ENCODE results near the gene SLC25A21. TPM values are rescaled to one million over a fixed set of nuclear protein-coding genes. Genes with fewer than 3 reads are reported as not detected.

The SLC25A21 gene
- total RNA-seq, 1 experiment from 2014 or later = 7.1 TPM

DNA sequence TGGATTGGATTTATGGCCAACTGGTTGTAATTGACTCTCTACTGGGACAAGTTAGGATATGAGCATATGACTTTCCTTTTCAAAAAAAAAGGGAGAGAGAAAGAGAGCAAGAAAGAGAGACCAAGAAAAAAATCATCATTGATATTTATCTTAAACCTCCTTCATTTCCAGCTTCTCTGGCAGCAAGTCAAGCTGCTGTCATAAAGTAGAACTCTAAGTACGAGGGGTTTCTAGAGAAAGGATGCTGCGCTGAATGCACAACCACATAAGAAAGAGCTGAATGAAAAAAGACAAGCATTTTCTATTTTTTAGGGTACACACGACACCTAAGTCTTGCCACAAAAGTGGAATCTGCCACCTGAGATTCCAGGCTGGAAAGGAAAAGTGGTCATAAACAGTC is 182.6 kb downstream of the SLC25A21 start:
- no peak overlapping the region for H3K27ac ChIP-seq (ENCODE audit: insufficient read length, low read depth, low read length)
- H3K4me1 Mint-ChIP-seq = 0 out of 4 replicates have a peak, but pooled peaks cover 2 to 3% of the 10 kb centered on the region in 2 experiments

More for the DNA sequence above, 182.6 kb downstream of the SLC25A21 start:
- Histone ChIP-seq H2BK5ac (ENCODE audit: insufficient read length, low read length) (no peak overlapping the region), H3K79me2 (ENCODE audit: insufficient read depth, low read length) (no peaks in the 10 kb centered on the region), H4K5ac (ENCODE audit: insufficient read length, low read depth, low read length) (no peak overlapping the region), H2AK5ac (ENCODE audit: insufficient read length, low read length) (no peak overlapping the region), H3K27me3 (ENCODE audit: insufficient read depth, low read length) (no peaks in the 10 kb centered on the region), H2BK20ac (ENCODE audit: low read depth, low read length, poor library complexity, severe bottlenecking) (no peak overlapping the region), H3K9ac (ENCODE audit: extremely low read depth, insufficient read length, low read length) (no peak overlapping the region), H3K4ac (ENCODE audit: low read depth, low read length) (no peak overlapping the region), H2BK120ac (ENCODE audit: low read depth, low read length, poor library complexity, severe bottlenecking) (no peak overlapping the region), H3K56ac (ENCODE audit: insufficient read length, low read depth, low read length) (no peak overlapping the region), H3K4me1 (ENCODE audit: insufficient read depth, low read length) (no peaks in the 10 kb centered on the region), H3T11ph (ENCODE audit: low read length) (no peak overlapping the region), H2AFZ (ENCODE audit: low read length) (no peak overlapping the region), H2BK15ac (ENCODE audit: low read depth, low read length) (no peak overlapping the region), H3K18ac (ENCODE audit: insufficient read length, low read depth, low read length) (no peak overlapping the region), H3K23me2 (ENCODE audit: insufficient read length, low read depth, low read length, poor library complexity, severe bottlenecking) (no peaks in the 10 kb centered on the region), H4K91ac (ENCODE audit: insufficient read length, low read depth, low read length) (no peak overlapping the region), H3K4me2 (ENCODE audit: insufficient read depth, insufficient read length, low read length) (no peak overlapping the region), H3K79me1 (ENCODE audit: insufficient read depth, low read depth, low read length, poor library complexity, severe bottlenecking) (no peaks in the 10 kb centered on the region), H3K23ac (ENCODE audit: insufficient read length, low read depth, low read length) (no peak overlapping the region), H4K8ac (replicated peaks; ENCODE audit: insufficient read length, low read depth, low read length) (no peak overlapping the region), H2BK12ac (ENCODE audit: insufficient read length, low read depth, low read length) (no peak overlapping the region), H3K14ac (ENCODE audit: insufficient read depth, low read length) (no peak overlapping the region), H4K20me1 (ENCODE audit: control insufficient read depth, insufficient read depth, insufficient read length) (no peaks in the 10 kb centered on the region), H3K9me3 (ENCODE audit: control insufficient read depth, low read depth, low read length) (no peaks in the 10 kb centered on the region)
- H3K9me3 Mint-ChIP-seq = no peaks in the 10 kb centered on the region
- WGBS (ENCODE audit: extremely low coverage, insufficient read length, low lambda C conversion rate) = no CpG with 5 or more reads among the region's 3 CpGs
- TF ChIP-seq, protein P1, sequence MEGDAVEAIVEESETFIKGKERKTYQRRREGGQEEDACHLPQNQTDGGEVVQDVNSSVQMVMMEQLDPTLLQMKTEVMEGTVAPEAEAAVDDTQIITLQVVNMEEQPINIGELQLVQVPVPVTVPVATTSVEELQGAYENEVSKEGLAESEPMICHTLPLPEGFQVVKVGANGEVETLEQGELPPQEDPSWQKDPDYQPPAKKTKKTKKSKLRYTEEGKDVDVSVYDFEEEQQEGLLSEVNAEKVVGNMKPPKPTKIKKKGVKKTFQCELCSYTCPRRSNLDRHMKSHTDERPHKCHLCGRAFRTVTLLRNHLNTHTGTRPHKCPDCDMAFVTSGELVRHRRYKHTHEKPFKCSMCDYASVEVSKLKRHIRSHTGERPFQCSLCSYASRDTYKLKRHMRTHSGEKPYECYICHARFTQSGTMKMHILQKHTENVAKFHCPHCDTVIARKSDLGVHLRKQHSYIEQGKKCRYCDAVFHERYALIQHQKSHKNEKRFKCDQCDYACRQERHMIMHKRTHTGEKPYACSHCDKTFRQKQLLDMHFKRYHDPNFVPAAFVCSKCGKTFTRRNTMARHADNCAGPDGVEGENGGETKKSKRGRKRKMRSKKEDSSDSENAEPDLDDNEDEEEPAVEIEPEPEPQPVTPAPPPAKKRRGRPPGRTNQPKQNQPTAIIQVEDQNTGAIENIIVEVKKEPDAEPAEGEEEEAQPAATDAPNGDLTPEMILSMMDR (conservative IDR thresholded peaks at IDR 0.05) = no peak
- H3K36me3 Mint-ChIP-seq (ENCODE audit: insufficient read depth in 1 of 3, low read depth in 3 of 3) = no peaks in the 10 kb centered on the region
- 0 out of 7 replicates have a peak overlapping the region, but pooled peaks of 1 of the 3 experiments have one; percentile 12 for H3K27ac Mint-ChIP-seq
- no peaks in the 10 kb centered on the region for H3K27me3 Mint-ChIP-seq (ENCODE audit: low read depth)
- no peak for DNase-seq
- no peak overlapping the region for H3K4me3 Mint-ChIP-seq

Data from H9 (cell line).